ENCODE measurements around the gene RGL1.

RGL1 gene

DNA sequence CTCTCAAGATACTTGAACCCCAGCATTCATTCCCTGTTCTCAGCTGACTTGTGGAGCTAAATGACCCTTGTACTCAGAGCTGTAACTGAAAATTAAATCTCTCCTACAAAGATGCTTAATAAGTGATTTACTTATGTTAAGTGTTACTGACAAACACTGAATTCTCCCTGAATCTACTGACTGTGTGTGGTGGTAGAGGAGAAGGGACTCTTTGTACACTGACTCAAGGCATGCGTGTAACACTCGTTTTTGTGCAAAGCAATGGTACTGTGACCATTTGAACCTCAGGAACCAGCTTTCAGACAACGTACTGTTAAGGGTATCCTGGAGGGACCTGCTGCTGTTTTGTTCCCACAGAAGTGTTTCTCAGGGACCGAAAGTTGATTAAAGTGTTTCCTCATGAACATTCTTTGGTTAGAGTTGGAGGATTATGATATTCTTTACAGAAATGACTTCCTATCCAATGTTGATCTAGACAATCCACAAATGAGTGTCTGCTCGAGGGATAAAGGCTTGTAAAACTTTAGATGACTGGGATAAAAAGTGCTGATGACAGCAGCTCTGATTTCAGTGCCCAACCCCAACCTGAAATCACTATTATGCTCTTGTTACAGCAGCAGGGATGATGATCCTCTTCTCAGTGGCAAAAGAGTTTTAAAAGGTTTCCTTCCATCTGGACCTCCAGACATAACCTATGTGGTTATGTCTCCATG lies 12.8 kb downstream of the RGL1 start:
- no peak overlapping the region for H3K4me3 ChIP-seq
- no peaks in the 10 kb centered on the region for H3K36me3 ChIP-seq
- intact Hi-C loops (cut with DNase I; ENCODE audit: low total_unique reads) = no loop called here
- no peaks in the 10 kb centered on the region for H3K9me3 ChIP-seq
- no peak for DNase-seq
- no peaks in the 10 kb centered on the region for H3K27me3 ChIP-seq
- H3K27ac ChIP-seq = peak overlapping the region in 1 of 2 donors; percentile 2
- TF ChIP-seq, protein P1, sequence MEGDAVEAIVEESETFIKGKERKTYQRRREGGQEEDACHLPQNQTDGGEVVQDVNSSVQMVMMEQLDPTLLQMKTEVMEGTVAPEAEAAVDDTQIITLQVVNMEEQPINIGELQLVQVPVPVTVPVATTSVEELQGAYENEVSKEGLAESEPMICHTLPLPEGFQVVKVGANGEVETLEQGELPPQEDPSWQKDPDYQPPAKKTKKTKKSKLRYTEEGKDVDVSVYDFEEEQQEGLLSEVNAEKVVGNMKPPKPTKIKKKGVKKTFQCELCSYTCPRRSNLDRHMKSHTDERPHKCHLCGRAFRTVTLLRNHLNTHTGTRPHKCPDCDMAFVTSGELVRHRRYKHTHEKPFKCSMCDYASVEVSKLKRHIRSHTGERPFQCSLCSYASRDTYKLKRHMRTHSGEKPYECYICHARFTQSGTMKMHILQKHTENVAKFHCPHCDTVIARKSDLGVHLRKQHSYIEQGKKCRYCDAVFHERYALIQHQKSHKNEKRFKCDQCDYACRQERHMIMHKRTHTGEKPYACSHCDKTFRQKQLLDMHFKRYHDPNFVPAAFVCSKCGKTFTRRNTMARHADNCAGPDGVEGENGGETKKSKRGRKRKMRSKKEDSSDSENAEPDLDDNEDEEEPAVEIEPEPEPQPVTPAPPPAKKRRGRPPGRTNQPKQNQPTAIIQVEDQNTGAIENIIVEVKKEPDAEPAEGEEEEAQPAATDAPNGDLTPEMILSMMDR (IDR thresholded peaks at IDR 0.05) = no peak
- H3K4me1 ChIP-seq = peaks cover 0 to 69% (median 19%) of the 10 kb centered on the region in 4 donors

DNA sequence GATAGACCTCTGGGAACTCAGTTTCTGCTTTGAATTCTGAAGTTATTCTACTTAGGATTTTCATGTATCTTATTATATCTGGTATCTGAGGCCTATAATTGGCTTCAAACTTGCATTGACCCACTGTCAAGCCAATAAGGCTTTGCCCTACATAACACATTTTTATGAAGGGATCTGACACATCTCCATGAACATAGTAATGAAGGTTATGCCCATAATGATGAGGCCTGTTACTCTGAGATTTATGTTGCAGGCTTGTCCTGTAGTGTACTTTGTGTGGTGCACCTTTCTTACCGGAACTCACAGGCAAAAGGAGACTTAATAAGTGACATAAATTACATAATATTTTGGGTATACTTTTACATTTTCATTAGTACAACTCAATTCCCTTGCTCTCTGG lies 14.1 kb downstream of the RGL1 start:
- intact Hi-C loops (cut with DNase I; ENCODE audit: low total_unique reads) = no loop called here
- Histone ChIP-seq H3K27ac (no peak overlapping the region), H3K4me3 (no peak overlapping the region), H3K4me1 (peaks cover 0 to 62% (median 20%) of the 10 kb centered on the region in 4 donors), H3K36me3 (no peaks in the 10 kb centered on the region), H3K27me3 (no peaks in the 10 kb centered on the region), H3K9me3 (no peaks in the 10 kb centered on the region)
- no peak for DNase-seq
- TF ChIP-seq, protein P1 (IDR thresholded peaks at IDR 0.05) = no peak

DNA sequence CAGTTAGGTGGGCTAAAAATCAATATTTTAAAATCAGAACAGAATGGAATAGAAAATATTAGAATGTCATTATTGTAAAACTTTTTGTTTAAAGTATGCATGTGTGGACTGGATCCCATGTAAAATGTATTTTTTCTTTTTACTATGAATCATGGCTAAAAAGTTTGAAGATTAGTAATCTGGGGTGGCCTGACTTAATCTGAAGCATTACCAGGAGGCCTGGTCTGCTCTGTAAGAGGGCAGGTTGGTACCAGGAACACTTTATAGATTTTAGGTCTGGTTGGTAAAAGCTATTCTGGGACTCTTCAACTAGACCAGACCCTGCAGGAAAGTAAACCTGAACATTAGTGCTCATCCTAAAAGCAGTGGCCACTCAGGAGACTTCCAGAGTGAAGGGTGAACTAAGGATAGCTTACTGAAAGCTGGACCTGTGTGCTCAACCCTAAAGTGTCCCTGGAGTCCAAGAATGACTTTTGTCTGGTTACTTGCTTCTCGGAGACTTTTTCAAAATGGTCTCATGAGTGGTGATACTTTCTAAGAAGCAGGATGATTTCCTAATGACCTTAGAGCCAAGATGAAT lies 16.5 kb downstream of the RGL1 start:
- intact Hi-C loops (cut with DNase I; ENCODE audit: low total_unique reads) = no loop called here
- no peak overlapping the region for H3K4me3 ChIP-seq
- TF ChIP-seq, protein P1 (IDR thresholded peaks at IDR 0.05) = no peak
- no peak for DNase-seq
- H3K27ac ChIP-seq = peak overlapping the region; percentile 39 to 58
- no peaks in the 10 kb centered on the region for H3K9me3 ChIP-seq
- no peaks in the 10 kb centered on the region for H3K27me3 ChIP-seq
- H3K36me3 ChIP-seq = no peaks in the 10 kb centered on the region
- peaks cover 0 to 47% (median 18%) of the 10 kb centered on the region in 4 donors for H3K4me1 ChIP-seq

DNA sequence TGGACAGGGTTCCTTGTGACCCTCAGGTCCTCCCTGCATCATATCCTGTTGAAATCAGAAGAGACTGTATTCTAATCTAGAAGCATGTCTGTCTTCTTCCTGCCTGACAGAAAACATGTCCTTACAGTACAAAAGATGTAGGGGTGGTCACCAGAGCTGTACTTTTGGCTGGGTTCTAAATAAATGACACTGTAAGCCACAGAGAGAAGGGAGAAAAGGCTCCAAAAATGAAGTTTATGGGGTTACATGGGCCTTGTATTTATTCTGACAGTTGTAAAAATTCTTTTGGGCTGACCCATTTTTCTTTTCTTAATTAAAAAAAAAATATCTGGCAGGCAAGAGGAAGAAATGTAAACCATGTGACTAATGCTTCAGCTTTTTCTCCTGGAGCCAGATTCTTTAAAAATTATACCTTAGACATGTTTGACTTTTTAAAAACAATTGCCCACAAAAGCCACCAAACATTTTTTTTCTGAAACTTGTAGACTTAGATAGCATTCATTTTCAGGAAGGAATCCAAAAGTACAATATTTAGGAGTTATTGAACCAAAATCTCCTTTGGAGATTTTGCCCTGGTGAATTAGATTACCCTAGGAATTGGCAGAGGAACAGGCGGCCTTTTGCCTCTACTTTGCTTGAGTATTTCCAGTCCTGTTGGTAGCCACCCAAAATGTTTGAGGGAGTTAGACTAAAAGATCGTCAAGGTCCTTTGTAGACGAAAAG lies 17.1 kb downstream of the RGL1 start:
- Histone ChIP-seq H3K9me3 (no peaks in the 10 kb centered on the region), H3K27ac (peak overlapping the region; percentile 39 to 58), H3K36me3 (no peaks in the 10 kb centered on the region), H3K4me3 (no peak overlapping the region), H3K27me3 (no peaks in the 10 kb centered on the region), H3K4me1 (peaks cover 0 to 40% (median 16%) of the 10 kb centered on the region in 4 donors)
- intact Hi-C loops (cut with DNase I; ENCODE audit: low total_unique reads) = no loop called here
- TF ChIP-seq, protein P1 (IDR thresholded peaks at IDR 0.05) = no peak
- DNase-seq = no peak

DNA sequence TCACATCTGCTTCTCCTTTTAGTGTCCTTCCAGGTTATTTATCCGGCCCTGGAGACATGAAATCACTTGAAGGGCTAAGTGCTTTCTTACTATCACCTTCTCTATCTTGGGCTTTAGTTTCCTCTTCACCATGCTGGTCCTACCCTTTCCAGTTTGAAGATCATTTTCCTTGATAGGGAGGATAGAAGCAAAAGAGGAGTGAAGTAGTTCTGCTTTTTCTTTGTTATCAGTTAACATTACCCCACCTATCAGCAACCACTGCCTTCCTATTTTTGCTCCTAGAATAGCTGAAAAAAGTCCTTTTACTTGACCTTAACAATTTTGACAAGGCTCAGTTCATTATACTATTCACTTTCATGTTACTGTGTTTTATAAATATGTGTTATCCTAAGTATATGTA lies 19.4 kb downstream of the RGL1 start:
- Histone ChIP-seq H3K4me3 (no peak overlapping the region), H3K4me1 (peaks cover 0 to 28% (median 15%) of the 10 kb centered on the region in 4 donors), H3K9me3 (no peaks in the 10 kb centered on the region), H3K36me3 (no peaks in the 10 kb centered on the region), H3K27ac (no peak overlapping the region), H3K27me3 (no peaks in the 10 kb centered on the region)
- TF ChIP-seq, protein P1 (IDR thresholded peaks at IDR 0.05) = no peak
- intact Hi-C loops (cut with DNase I; ENCODE audit: low total_unique reads) = no loop called here
- DNase-seq = no peak

All from tibial artery (tissue), 4 donors.